UCSD-AML1 (cell line): Measurements from ENCODE around the gene HECTD4.
A peak's percentile ranks its signal among the peaks of the same experiment; 100 is the strongest.

Experiments used
- DNase-seq: peaks from one replicate; lab custom pipeline; 2025; ENCODE audit not compliant: unreplicated experiment; lab: John Stamatoyannopoulos, UW

The HECTD4 gene

GRCh38 chr12:112217647-112218046, 164.6 kb downstream of the HECTD4 start:
- no peak for DNase-seq

DNA sequence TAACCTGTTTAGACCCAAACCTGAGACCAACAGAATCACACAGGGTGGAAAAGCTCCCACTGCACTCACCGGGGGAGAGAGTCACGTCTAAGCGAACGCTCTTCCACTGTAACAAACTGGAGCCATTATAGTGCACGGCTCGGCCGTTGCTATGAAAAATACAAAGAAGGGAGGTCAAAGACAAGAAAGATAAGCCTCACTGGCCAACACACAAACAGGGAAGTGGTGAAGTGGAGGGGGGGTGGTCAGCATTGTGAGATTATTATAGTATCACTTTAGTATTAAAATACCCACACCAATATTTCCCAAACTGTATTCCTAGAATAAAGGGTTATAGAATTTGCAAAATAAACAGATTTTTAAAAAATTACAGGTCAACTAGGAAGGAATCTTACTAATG, 166.0 kb downstream of the HECTD4 start:
- DNase-seq = no peak

DNA sequence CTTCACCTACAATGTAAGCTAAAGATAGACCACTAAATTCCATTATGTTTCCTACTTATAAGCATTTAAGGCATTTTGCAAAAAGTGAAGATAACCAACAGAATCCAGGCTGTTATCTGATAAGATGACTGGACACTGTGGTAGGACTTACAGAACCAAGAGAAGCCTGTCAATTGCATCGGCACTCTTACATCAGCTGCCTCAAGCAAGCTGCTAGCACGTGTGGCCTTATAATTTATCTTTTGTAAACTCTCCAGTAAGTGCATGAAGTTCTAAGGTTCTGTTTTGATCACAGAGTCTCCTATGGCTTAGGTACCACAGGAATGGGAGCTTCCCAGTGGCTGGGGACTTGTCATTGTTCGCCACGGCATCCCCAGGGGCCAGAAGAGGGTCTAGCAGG, 168.2 kb downstream of the HECTD4 start:
- DNase-seq = no peak

GRCh38 chr12:112208301-112208910, 173.8 kb downstream of the HECTD4 start:
- no peak for DNase-seq

GRCh38 chr12:112207397-112207924, 174.8 kb downstream of the HECTD4 start:
- DNase-seq = no peak

DNA sequence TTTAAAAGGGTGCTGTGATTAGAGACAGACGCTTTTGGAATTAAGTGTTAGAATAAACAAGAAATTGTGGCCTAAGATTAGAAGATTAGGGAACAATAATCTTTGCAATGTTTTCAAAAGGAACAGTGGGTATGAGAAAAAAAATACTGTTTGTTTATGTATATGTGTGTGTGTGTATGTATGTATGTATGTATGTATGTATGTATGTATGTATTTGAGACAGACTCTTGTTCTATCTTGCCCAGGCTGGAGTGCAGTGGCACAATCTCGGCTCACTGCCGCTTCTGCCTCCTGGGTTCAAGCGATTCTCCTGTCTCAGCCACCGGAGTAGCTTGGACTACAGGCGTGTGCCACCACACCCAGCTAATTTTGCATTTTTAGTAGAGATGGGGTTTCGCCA, 175.3 kb downstream of the HECTD4 start:
- DNase-seq = no peak

DNA sequence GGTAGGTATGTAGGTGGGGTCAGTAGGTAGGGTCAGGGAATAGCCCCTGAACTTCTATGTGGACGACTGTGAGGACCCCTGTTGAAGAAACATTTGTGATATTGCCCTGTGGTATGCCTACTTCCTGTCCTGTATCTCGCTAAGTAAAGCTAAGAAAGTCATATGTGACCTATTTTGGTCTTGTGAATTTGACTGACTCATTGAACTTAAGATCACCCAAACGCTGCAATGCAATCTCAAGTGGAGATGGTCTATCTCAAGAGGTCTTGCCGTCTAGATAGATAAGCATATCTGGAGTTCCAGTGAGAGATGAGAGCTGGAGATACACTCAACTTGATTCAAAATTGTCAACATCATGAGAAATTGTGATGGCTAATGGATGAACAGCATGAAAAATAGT, 183.1 kb downstream of the HECTD4 start:
- no peak for DNase-seq

DNA sequence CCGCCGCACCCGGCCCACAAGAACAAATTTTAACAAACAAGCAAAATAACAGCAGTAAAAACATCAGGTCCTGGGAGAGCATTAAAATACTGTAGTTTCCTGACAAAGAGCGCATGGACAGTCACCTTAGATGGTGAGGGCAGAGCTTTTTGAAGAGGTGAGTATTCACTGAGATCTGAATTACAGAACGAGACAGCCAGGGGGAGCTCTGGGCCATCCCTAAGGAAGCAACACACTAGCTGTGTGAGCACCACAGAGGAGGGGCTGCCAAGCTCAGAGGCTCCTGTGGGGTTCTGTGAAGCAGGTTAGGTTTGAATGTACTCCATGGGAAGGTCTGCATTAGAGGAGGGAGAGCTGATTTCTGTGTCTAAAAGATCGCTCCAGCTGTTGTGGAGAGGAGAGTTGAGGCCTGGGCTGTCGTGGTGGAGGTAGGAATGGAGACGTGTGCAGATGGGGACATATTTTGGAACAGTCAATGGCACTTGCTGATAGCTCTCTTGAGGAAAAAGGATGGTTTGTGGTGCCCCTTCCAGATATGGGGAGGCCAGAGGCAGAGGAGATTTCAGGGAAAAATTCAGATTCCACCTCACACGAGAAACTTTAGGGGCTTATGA, 184.0 kb downstream of the HECTD4 start:
- peak; percentile 46 for DNase-seq

DNA sequence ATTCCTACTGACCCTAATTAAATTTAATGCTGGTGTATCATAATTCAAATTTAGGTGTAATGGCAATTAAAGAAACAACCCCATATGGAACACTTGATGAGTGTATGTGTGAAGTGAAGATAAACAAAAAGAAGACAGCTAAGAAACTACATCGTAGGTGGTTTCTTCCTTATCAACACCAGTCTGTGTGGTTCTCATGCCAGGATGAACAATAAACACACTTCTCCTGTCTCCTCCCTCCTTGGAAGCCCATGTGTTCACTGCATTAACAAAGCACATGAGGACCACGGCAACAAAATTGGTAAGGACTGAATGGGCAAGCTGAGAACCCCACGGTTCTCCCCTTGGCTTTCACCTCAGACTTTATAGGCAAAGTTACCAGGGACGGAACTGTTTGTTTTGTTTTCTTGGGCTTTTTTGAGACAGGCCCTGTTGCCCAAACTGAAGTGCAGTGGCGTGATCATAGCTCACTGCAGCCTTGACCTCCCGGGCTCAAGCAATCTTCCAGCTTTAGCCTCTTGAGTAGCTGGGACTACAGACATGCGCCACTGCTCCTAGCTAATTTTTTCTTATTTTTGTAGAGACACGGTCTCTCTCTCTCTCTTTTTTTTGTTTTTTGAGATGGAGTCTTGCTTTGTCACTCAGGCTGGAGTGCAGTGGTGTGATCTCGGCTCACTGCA, 185.9 kb downstream of the HECTD4 start:
- DNase-seq = no peak

DNA sequence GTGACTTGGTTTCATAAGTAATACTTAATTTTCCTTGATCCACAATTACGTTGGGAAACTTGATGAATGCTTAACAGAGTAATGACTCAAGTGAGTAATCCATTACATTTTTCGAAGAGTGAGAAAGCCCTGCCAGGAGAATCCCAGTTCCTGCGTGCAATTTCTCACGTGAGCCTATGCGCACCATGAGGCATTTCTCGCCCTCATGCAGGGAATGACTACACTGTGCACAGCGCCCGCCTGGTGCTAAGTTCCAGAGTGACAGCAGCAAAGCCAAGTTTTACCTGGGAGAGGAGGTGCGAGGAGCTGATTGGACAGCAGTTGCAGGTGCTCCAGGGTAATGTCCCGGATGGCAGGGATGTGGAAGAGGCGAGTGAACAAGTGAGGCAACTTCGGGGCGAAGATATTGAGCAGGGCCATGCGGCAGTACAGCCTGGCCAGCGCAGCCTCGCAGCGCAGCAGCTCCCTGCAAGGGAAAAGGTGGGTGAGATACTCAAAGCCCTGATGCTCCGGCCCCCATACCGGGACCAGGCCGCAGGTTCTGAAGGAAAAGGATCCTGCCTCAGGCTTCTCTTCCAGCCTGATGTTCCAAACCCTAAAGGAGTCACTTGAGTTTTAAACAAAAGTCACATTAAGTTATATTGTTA, 187.5 kb downstream of the HECTD4 start:
- DNase-seq = no peak

- DNase-seq = no peak
Measured at GRCh38 chr12:112192475-112192874, 189.8 kb downstream of the HECTD4 start.

DNA sequence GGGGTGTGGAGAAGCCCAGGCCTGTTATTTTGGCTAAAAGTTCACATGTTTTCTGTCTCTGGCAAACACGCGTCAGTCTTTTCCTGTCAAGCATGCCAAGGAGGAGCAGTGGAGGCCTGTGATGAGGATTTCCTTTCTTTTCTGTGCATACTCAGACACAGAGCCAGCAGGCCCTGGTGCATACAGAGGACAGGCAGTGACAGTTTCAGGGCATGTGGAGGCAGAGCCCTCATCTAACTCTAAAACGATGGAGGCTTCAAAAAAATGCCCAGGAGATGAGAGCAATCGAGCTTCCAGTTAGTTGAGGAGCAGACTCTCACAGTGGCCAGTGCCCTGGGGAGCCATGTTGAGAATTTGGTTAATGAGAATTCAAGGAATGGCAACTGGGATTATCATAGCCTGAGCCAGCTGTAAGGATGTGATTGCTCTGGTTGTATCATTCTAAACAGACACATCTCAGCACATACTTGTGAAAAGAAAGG, 190.3 kb downstream of the HECTD4 start:
- DNase-seq = no peak

- DNase-seq = no peak
Measured at GRCh38 chr12:112191201-112191600, 191.0 kb downstream of the HECTD4 start.

DNA sequence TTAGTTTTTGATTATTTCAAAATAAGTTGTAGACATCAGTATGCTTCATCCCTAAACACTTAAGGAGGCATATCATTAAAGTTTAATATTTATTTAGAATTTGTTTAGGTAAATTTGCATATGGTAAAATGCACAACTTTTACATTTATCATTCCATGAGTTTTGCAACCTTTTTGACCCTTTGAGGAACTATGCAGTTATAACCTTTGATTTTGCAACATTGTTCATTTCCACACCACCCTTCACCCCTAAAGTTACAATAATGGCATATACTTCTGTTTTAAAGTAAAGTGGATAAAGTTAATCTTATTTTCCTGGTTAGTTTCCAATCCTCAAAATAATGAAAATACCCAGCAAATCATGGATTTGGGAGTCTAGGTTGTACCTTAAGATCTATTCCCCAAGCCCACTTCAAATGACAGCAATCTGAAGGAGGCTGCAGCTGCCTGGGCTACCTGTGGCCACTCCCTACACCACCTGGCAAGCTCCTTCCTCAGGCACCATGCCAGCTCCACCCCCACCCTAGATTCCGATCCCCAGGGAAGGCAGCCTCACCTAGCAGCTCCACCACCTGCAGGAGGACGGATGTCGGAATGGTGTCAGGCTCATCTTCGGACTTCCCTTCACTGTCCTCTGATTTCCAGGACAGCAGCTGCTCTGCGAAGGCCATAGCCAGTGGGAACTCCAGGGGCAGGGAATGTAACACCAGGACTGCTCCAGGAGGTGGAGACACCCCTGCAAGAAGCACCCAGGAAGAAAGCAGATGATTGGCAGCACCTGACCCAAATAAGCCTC, 191.8 kb downstream of the HECTD4 start:
- no peak for DNase-seq

- no peak for DNase-seq
Measured at GRCh38 chr12:112188130-112188830, 194.0 kb downstream of the HECTD4 start.

GRCh38 chr12:112185093-112185923, 196.9 kb downstream of the HECTD4 start:
- no peak for DNase-seq

DNA sequence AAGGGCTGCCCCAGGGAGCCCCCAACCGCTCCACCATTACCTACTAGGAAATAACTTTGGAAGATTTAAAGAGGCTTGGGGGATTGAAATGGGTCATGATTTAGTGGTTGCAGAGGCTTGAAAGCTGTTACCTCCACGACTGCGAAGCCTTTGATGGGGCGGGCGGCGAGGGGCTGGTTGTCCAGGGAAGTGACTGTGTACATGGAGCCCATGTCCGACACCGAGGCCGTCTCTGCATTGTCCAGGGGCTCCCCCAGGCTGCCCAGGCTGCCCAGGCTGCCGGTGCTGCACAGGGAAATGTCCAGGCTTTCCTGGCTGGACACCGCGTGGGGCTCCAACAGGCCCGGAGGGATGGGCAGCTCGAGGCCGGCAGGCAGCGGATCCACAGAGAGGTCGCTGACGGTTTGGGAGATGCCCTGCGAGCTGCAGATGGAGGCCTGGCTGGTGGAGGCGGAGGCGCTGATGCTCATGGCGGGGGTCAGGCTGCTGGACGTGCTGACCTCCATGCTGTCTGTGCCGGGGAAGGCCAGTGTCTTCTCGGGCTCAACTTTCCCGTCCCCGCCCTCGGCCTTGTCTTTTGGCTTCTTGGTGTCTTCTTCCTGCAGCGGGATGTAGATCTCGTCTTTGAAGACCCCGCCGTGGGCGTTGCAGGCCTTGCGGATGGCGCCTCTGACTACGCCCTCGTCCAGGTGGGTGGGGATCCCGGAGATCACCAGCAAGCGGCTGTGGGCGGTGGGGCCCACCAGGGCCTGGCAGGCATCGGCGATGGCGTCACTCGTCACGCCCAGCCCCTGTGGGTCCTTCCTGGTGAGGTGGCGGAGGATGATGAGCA, 198.0 kb downstream of the HECTD4 start:
- DNase-seq = no peak
